HG03064 (cell line): ENCODE measurements around the gene ADGRE3.

Experiments used
- ATAC-seq: cut with Tn5 transposase; IDR thresholded peaks from one replicate; pipeline ENCODE4 v1.9.1; 2021; ENCODE audit warnings: low read depth; ENCODE audit not compliant: unreplicated experiment

The ADGRE3 gene

GRCh38 chr19:14674764-14675163 lies at the start of gene ADGRE3:
Gene ADGRE3 (minus strand): TSS chr19:14674844. CDS start chr19:14674770, 74 bp downstream.
- ATAC-seq, result no peak

- ATAC-seq, result no peak
Observed at GRCh38 chr19:14722127-14722526, 47.5 kb upstream of the ADGRE3 start.

GRCh38 chr19:14719162-14719561 lies 44.5 kb upstream of the ADGRE3 start:
- ATAC-seq, result no peak

- no peak for ATAC-seq
Observed at GRCh38 chr19:14718522-14719116, 44.0 kb upstream of the ADGRE3 start.

- no peak for ATAC-seq
Observed at GRCh38 chr19:14715841-14716240, 41.2 kb upstream of the ADGRE3 start.

- ATAC-seq, result no peak
Observed at GRCh38 chr19:14704450-14704849, 29.8 kb upstream of the ADGRE3 start.

- no peak for ATAC-seq
Observed at GRCh38 chr19:14703833-14704232, 29.2 kb upstream of the ADGRE3 start.

- no peak for ATAC-seq
Observed at GRCh38 chr19:14700711-14701375, 26.2 kb upstream of the ADGRE3 start.

- no peak for ATAC-seq
Observed at GRCh38 chr19:14699641-14700040, 25.0 kb upstream of the ADGRE3 start.

GRCh38 chr19:14695471-14695870 lies 20.8 kb upstream of the ADGRE3 start:
- no peak for ATAC-seq

- no peak for ATAC-seq
Observed at GRCh38 chr19:14694641-14695266, 20.1 kb upstream of the ADGRE3 start.

- peak; percentile 86 for ATAC-seq
Observed at GRCh38 chr19:14689598-14690503, 15.2 kb upstream of the ADGRE3 start, which contains the start of gene ZNF333. Gene ZNF333 (plus strand): TSS chr19:14690048. CDS start chr19:14693492, 3,444 bp downstream.

- no peak for ATAC-seq
Observed at GRCh38 chr19:14686411-14686810, 11.8 kb upstream of the ADGRE3 start.

GRCh38 chr19:14683439-14683838 lies 8.8 kb upstream of the ADGRE3 start:
- no peak for ATAC-seq

- ATAC-seq, result no peak
Observed at GRCh38 chr19:14682084-14682483, 7.4 kb upstream of the ADGRE3 start.

- ATAC-seq, result no peak
Observed at GRCh38 chr19:14678199-14678598, 3.6 kb upstream of the ADGRE3 start.

GRCh38 chr19:14677464-14677863 lies 2.8 kb upstream of the ADGRE3 start:
- ATAC-seq, result no peak

- no peak for ATAC-seq
Observed at GRCh38 chr19:14676762-14677161, 2.1 kb upstream of the ADGRE3 start.

- ATAC-seq, result no peak
Observed at GRCh38 chr19:14673088-14673487, 1.6 kb downstream of the ADGRE3 start.

- no peak for ATAC-seq
Observed at GRCh38 chr19:14672188-14672872, 2.3 kb downstream of the ADGRE3 start.
